ENCODE measurements around the gene PDHA1. TPM values are rescaled to one million over a fixed set of nuclear protein-coding genes. Genes with fewer than 3 reads are reported as not detected.

Gene PDHA1
- total RNA-seq, 1 donor from 2014 or later, result 147 TPM

Other genes starting within 250 kb of the PDHA1 start
- 0.14 and 0.17 TPM in 2 replicates for gene ADGRG2, start 221.5 kb upstream of the PDHA1 start, total RNA-seq
- 1.7 and 6.1 TPM in 2 replicates for gene MAP3K15, start 171.6 kb downstream of the PDHA1 start, total RNA-seq

Measured in epithelial cell of proximal tubule (primary cell).